ENCODE results near the gene TRIM13. TPM values are rescaled to one million over a fixed set of nuclear protein-coding genes. Genes with fewer than 3 reads are reported as not detected.

Gene TRIM13
- total and polyA plus RNA-seq, 2 of the 13 experiments (the other 11 are each of a cell fraction or from before 2014, with no cell fraction given), result 22.0 to 24.4 TPM

DNA sequence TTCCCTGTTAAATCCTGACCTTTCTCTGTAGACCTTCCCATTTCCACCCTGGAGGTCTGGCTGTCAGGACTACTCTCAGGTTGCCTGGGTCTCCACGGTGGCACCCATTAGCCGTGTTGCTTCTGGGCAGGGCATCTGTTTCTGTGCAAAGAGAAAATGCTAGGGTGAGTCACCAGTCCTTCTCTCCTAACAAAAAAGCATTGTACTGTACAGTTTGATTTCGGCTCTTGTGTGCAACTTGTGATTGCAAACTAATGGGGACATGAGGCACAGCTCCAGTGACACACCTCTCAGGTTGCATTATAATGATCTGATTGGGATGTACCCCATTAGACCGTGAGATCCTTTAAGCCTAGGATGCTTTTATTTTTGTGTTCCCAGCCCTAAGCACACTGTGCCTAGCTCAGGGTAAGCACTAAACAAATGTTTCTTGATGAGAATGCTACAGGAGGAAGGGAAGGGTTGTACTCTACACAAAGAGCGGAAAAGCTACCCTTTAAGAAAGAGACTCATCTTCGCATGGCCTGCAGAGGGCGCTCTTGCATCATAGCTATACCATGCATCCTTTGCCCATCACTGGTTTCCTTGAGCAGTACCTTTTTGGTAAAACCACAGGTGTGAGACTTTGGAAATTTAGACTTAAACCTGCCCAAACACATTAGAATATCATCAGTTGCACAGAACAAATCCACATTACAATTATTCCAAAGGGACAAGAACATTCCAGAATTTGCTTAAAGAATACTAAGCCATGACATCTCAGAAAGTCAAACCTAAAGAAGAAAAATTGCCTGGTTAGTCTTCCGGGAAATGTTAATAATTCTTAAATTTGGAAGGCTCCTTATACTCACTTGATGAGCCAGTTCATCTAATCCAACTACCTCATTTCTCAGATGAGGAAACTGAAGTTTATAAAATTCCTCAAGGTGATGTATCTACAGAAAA lies 20.3 kb upstream of the TRIM13 start (continued):
- peak; percentile 94 for TF ChIP-seq CTCF (CRISPR knock-in tag; IDR thresholded peaks at IDR 0.05)
- TF ChIP-seq, protein P1, sequence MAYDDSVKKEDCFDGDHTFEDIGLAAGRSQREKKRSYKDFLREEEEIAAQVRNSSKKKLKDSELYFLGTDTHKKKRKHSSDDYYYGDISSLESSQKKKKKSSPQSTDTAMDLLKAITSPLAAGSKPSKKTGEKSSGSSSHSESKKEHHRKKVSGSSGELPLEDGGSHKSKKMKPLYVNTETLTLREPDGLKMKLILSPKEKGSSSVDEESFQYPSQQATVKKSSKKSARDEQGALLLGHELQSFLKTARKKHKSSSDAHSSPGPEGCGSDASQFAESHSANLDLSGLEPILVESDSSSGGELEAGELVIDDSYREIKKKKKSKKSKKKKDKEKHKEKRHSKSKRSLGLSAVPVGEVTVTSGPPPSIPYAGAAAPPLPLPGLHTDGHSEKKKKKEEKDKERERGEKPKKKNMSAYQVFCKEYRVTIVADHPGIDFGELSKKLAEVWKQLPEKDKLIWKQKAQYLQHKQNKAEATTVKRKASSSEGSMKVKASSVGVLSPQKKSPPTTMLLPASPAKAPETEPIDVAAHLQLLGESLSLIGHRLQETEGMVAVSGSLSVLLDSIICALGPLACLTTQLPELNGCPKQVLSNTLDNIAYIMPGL (CRISPR knock-in tag; IDR thresholded peaks at IDR 0.05; ENCODE audit: borderline replicate concordance in 1 of 2, low read depth in 1 of 2), result peak in 1 of 2 experiments; percentile 32; a peak in 1 of 4 replicates
- TF ChIP-seq ZC3H13 (CRISPR knock-in tag; IDR thresholded peaks at IDR 0.05), result no peak
- peak; percentile 21; the same call in 1 of the 2 replicates for TF ChIP-seq SAP130 (CRISPR knock-in tag; IDR thresholded peaks at IDR 0.05; ENCODE audit: low read depth)
- no peak for TF ChIP-seq JUNB (CRISPR knock-in tag; IDR thresholded peaks at IDR 0.05; ENCODE audit: borderline replicate concordance)
- no peak for TF ChIP-seq ZNF124 (CRISPR knock-in tag; IDR thresholded peaks at IDR 0.05)

- peaks cover 12% of the 10 kb centered on the region for H3K4me1 ChIP-seq (ENCODE audit: insufficient read depth, low read length)
- BruUV-seq (replicated peaks), result no TSS peak
- CTCF ChIA-PET (ENCODE audit: low intra/inter-chr PET ratio, low total read pairs), result no interaction called here
- no peak overlapping the region for H2AFZ ChIP-seq (ENCODE audit: low read length)
- H3K79me2 ChIP-seq (ENCODE audit: insufficient read depth, low read length), result no peaks in the 10 kb centered on the region
- H4K20me1 ChIP-seq (ENCODE audit: insufficient read depth, low read length), result no peaks in the 10 kb centered on the region
- H3K9me3 ChIP-seq (ENCODE audit: low read length), result no peaks in the 10 kb centered on the region
- H3K27me3 ChIP-seq (ENCODE audit: control insufficient read depth in 1 of 2, insufficient read depth in 2 of 2, low read length in 2 of 2), result no peaks in the 10 kb centered on the region
- no peak for TF ChIP-seq SP140L (CRISPR knock-in tag; IDR thresholded peaks at IDR 0.05; ENCODE audit: borderline replicate concordance)
- TF ChIP-seq ZNF598 (CRISPR knock-in tag; IDR thresholded peaks at IDR 0.05; ENCODE audit: borderline replicate concordance), result no peak
- TF ChIP-seq POLR2AphosphoS2 (IDR thresholded peaks at IDR 0.05; ENCODE audit: low read depth, low read length), result no peak
- TF ChIP-seq ZNF670 (CRISPR knock-in tag; IDR thresholded peaks at IDR 0.05; ENCODE audit: borderline replicate concordance), result no peak
- no peak for TF ChIP-seq HNRNPUL1 (IDR thresholded peaks at IDR 0.05; ENCODE audit: low read depth, low read length)
- no peak overlapping the region for H3K27ac ChIP-seq (ENCODE audit: extremely low read length, insufficient read depth, low read length)
- H3K36me3 ChIP-seq (replicated peaks in 1 of 2; ENCODE audit: control insufficient read depth in 1 of 2, insufficient read depth in 2 of 2, low read length in 2 of 2), result no peaks in the 10 kb centered on the region
- H3K9ac ChIP-seq (ENCODE audit: insufficient read depth, low read depth, low read length), result no peak overlapping the region
- intact Hi-C loops (cut with micrococcal nuclease; ENCODE audit: unreplicated experiment) (loop anchor here (1.0 to 5.0 kb wide), 4 partner anchors 104 to 935 kb away; no protein-coding TSS in a partner anchor), in situ Hi-C loops (cut with HindIII; ENCODE audit: extremely low pct_ligation_motif_present, low pct_unique_long_range_greater_than_20kb) (loop anchor here (10.0 to 25.0 kb wide), 4 partner anchors 559 to 1084 kb away; no protein-coding TSS in a partner anchor)
- H3K4me2 ChIP-seq (ENCODE audit: low read depth, low read length), result peak overlapping the region; percentile 21; the same call in 1 of the 2 replicates
- 18% methylated on average over 3 of the region's 3 CpGs for WGBS (ENCODE audit: low lambda C conversion rate)
- FAIRE-seq (no peak), DNase-seq (ENCODE audit: low spot score) (no peak), ATAC-seq (peak; percentile 33; the same call in 1 of the 3 replicates)
- H3K4me3 ChIP-seq (replicated peaks in 1 of 3; ENCODE audit: insufficient read depth in 1 of 3, low read depth in 2 of 3, low read length in 3 of 3), result no peak overlapping the region
- POLR2A ChIA-PET, result no interaction called here
Measured at GRCh38 chr13:49977992-49978391, 18.9 kb upstream of the TRIM13 start.
